Left ventricle myocardium inferior (tissue), 1 donor: Measurements from ENCODE around the gene FANCC. TPM values are rescaled to one million over a fixed set of nuclear protein-coding genes. Genes with fewer than 3 reads are reported as not detected.

ENCODE experiments used
- DNase-seq: peaks from one replicate; pipeline ENCODE4 v3.0.0-alpha.2; 2020
- H3K27ac ChIP-seq: fragments of 200-600 bp; replicated peaks from 2 replicates; pipeline ENCODE4 v1.8.0; 2021
- H3K27me3 ChIP-seq: fragments of 200-600 bp; 2 replicates; pipeline ENCODE4 v1.8.0; 2021; ENCODE audit warnings: low read depth
- H3K36me3 ChIP-seq: fragments of 200-600 bp; 2 replicates; pipeline ENCODE4 v1.8.0; 2021
- H3K4me1 ChIP-seq: fragments of 200-600 bp; 2 replicates; pipeline ENCODE4 v1.8.0; 2021
- H3K4me3 ChIP-seq: fragments of 200-600 bp; 2 replicates; pipeline ENCODE4 v1.8.0; 2021; ENCODE audit warnings: mild to moderate bottlenecking, moderate library complexity
- H3K9me3 ChIP-seq: fragments of 200-600 bp; replicated peaks from 2 replicates; pipeline ENCODE4 v1.8.0; 2021
- intact Hi-C: fragments of 100-400 bp; cut with micrococcal nuclease; formaldehyde crosslinking; loops from one replicate; pipeline ENCODE4 v1.11.0; 2022
- total RNA-seq: library from RNA; stranded (reverse); fragmentation: NEBNext Ultra II Directional; extraction: Animal tissue kit (Norgen Biotek cat#: 25700); gene quantifications from one replicate; pipeline ENCODE4 v1.2.1, GENCODE V29; 2021
- TF ChIP-seq, protein P1 (sequence below): fragments of 200-600 bp; IDR thresholded peaks from 2 replicates; pipeline ENCODE4 v1.8.0; 2021; ENCODE audit warnings: antibody characterized with exemption, mild to moderate bottlenecking, borderline replicate concordance
- donor health status: DM: no; HTN: yes; CAD: no; lungs with severe emphysema.

Gene FANCC
- total RNA-seq, 1 donor from 2014 or later = 4.1 TPM

DNA sequence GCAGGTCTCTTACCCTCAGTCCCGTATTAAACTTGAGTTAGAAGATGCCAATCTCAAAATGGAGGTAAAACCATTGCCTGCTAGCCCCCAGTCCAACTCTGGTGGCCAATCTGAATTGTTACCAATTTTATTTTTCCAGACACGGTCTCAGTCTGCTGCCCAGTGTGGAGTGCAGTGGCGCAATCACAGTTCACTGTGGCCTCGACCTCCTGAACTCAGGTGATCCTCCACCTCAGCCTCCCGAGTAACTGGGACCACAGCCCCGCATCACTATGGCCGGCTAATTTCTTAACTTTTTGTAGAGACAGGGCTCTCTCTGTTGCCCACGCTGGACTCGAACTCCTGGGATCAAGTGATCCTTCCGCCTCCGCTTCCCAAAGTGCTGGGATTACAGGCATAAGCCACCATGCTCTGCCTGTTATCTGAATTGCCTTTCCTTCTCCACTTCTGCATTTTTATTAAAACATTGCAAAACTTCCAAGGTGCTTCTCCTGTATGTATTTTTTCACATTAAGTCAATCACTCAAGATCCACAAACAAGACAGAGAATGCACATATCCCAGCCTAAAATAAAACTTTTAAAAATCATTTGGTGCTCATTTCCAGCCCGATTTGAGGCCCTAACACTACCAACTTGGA is 2.3 kb downstream of the FANCC start:
- H3K9me3 ChIP-seq = no peaks in the 10 kb centered on the region
- intact Hi-C loops = no loop called here
- no peak overlapping the region for H3K27ac ChIP-seq
- TF ChIP-seq, protein P1, sequence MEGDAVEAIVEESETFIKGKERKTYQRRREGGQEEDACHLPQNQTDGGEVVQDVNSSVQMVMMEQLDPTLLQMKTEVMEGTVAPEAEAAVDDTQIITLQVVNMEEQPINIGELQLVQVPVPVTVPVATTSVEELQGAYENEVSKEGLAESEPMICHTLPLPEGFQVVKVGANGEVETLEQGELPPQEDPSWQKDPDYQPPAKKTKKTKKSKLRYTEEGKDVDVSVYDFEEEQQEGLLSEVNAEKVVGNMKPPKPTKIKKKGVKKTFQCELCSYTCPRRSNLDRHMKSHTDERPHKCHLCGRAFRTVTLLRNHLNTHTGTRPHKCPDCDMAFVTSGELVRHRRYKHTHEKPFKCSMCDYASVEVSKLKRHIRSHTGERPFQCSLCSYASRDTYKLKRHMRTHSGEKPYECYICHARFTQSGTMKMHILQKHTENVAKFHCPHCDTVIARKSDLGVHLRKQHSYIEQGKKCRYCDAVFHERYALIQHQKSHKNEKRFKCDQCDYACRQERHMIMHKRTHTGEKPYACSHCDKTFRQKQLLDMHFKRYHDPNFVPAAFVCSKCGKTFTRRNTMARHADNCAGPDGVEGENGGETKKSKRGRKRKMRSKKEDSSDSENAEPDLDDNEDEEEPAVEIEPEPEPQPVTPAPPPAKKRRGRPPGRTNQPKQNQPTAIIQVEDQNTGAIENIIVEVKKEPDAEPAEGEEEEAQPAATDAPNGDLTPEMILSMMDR = no peak
- H3K4me1 ChIP-seq = peaks cover 23% of the 10 kb centered on the region
- H3K27me3 ChIP-seq = no peaks in the 10 kb centered on the region
- H3K4me3 ChIP-seq = no peak overlapping the region
- no peak for DNase-seq
- no peaks in the 10 kb centered on the region for H3K36me3 ChIP-seq

DNA sequence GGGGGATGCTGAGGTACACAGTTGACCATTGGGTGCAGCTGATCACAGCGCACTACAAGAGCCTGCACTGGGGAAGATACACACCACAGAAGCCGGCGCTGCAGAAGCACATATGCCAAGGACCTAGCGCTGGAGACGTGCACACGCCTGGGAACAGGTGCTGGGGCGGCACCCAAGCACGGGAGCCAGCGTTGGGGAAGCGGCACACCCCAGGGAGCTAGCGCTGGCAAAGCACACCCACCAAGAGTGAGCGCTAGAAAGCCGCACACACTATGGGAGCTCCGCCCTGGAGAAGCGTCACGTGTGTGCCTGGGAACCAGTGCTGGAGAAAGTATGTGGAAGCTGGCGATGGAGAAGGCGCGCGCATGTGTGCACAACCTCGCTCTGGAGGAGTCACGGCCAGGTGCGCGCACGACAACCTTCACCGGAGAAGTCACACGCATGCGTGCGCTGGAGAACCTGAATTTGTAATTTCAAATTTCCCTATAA is 4.5 kb downstream of the FANCC start:
- Histone ChIP-seq H3K27ac (no peak overlapping the region), H3K4me1 (peaks cover 23% of the 10 kb centered on the region), H3K9me3 (no peaks in the 10 kb centered on the region), H3K27me3 (no peaks in the 10 kb centered on the region), H3K36me3 (no peaks in the 10 kb centered on the region), H3K4me3 (peak overlapping the region; percentile 61)
- TF ChIP-seq, protein P1 = no peak
- intact Hi-C loops = no loop called here
- peak; percentile 46 for DNase-seq

DNA sequence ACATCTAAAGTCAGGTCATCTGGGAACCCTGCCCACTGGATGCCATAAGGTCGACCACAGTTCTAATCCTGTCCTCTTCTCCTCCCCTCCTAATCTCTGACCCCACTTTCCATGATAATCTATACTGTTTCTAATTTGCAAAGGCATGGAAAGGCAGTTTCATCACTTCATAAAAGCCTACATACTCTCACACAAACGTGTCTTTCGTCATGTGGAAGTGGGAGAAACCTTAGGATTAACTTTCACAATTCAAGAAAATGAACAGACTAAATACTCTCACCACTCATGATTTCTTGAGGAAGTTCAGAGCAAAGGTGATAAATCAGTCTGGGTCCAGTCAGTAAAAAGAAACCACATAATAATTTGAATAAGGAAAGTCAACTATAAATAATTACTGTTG is 5.5 kb downstream of the FANCC start:
- H3K27me3 ChIP-seq = no peaks in the 10 kb centered on the region
- H3K27ac ChIP-seq = no peak overlapping the region
- no peaks in the 10 kb centered on the region for H3K9me3 ChIP-seq
- no peak overlapping the region for H3K4me3 ChIP-seq
- H3K4me1 ChIP-seq = peaks cover 13% of the 10 kb centered on the region
- DNase-seq = no peak
- no peaks in the 10 kb centered on the region for H3K36me3 ChIP-seq
- TF ChIP-seq, protein P1 = no peak
- intact Hi-C loops = no loop called here

DNA sequence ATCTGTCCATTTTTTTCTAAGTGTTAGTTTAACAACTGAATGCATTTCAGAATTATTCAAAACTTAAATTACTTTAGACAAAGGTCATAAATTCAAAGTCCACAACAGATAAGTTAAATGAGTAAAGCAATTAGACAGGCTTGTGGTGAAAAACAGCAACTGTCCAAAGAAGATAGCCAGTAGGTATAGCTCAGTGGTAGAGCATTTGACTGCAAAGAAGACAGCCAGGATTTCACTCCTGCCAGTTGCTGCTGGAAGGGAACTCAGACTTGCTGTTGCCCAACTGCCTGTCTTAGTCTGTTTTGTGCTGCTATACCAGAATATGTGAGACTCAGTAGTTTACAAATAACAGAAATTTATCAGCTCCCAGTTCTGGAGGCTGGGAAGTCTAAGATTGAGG is 10.0 kb downstream of the FANCC start:
- intact Hi-C loops = no loop called here
- TF ChIP-seq, protein P1 = no peak
- H3K36me3 ChIP-seq = no peaks in the 10 kb centered on the region
- no peaks in the 10 kb centered on the region for H3K27me3 ChIP-seq
- no peak overlapping the region for H3K27ac ChIP-seq
- no peak for DNase-seq
- no peak overlapping the region for H3K4me3 ChIP-seq
- no peaks in the 10 kb centered on the region for H3K4me1 ChIP-seq
- H3K9me3 ChIP-seq = no peaks in the 10 kb centered on the region

DNA sequence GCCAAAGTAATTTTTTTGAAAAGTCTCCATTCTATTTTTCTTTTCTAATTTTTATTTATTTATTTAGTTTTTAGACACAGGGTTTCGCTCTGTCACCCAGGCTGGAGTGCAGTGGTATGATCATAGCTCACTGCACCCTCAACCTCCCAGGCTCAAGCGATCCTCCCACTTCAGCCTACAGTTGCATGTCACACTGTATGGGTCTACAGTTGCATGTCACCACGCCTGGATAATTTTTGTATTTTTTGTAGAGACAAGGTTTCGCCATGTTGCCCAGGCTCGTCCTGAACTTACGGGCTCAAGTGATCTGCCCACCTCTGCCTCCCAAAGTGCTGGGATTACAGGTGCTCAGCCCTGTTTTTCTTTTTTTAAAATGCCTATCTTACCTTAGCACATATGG is 10.7 kb downstream of the FANCC start:
- no peak overlapping the region for H3K4me3 ChIP-seq
- no peaks in the 10 kb centered on the region for H3K9me3 ChIP-seq
- intact Hi-C loops = no loop called here
- no peaks in the 10 kb centered on the region for H3K27me3 ChIP-seq
- no peaks in the 10 kb centered on the region for H3K36me3 ChIP-seq
- no peak overlapping the region for H3K27ac ChIP-seq
- no peak for DNase-seq
- TF ChIP-seq, protein P1 = no peak
- no peaks in the 10 kb centered on the region for H3K4me1 ChIP-seq
